HG03439 (cell line): ENCODE results near the gene GAB2.
"Not testable (repeated sequence)": the region's sequence is repeated elsewhere in the genome, so short reads cannot be mapped to it uniquely, and the experiment has no call there.

Source experiments
- ATAC-seq: cut with Tn5 transposase; IDR thresholded peaks from one replicate; pipeline ENCODE4 v1.9.1; 2021; ENCODE audit warnings: mild to moderate bottlenecking, moderate library complexity; ENCODE audit not compliant: unreplicated experiment

GAB2 gene

DNA sequence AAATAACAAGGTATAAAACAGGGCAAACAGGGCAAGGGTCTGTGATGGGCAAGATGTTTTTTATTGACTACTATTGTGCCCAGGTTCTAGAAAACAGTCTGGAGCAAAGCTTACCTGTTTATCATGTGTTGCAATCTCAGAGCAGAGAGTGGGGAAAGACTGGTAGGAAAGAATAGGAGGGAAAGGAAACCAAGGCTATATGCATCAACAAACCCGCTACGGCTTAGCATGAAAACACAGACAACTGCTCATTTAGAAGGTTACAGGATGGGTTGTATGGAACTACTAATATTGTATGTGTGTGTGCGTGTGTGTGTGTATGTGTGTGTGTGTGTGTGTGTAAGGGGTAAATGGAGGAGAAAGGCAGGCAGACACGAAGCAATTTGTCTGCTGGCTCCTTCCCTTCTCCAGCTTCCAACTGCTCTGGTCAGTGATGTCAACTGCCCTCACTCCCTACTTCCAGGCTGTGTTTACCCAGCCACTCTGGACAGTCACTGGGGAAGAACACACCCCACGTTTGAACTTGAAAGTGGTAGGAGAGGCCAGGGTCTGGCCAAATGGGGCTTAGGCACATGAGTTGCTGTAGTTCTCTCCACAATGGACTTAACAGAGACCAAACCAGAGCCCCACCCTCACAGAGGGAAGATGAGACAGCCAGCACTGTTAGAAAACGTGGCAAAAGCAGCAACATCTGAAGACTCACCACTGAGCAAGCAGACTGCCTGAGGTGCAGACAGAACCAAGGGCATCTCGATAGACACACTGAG lies 47.0 kb downstream of the GAB2 start:
- no peak for ATAC-seq

DNA sequence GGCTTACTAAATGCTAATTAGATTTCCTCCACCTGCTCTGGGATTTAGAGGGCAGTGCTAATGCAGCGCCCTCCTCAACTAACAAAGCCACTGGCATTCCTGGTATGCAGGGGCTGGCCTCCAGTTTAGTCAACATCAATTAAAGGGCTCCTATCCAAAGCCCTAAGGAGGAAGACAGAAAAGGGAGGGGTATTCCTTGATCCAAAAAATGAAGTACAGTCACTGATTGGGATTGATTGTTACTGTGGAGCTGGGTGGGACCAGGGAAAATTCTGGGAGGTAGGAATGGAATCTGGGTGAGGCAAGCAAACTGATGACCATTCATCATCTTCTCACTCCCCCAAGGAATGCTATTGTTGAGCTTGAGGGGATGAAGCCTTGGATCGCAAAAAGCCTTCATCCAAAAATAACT lies 52.2 kb downstream of the GAB2 start:
- ATAC-seq = no peak

DNA sequence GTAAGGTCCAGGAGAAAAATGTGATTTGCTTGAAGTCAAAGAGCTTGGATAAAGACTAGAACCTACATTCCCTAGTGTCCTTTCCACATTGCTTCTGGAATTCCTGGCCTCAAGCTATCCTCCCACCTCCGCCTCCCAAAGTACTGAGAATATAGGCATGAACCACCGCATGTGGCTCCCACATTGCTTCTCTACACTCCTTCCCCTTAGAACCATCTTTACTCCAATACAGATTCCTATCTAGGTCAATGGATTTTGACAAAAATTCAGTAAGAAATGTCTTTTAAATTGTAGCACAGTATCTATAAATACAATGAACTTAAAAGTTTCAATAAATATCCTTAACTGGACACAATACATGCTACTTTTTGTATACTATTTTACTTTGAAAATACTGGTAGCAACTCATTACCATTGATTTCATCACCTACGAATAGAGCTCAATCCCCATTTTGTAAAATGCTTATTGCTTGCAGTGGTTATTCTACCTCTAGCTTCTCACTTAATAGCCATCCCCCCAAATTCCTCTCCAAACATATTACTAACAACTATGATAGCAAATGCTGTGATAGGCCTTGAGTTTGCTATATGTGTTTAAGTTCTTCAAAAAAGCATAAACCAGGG lies 53.4 kb downstream of the GAB2 start:
- no peak for ATAC-seq

DNA sequence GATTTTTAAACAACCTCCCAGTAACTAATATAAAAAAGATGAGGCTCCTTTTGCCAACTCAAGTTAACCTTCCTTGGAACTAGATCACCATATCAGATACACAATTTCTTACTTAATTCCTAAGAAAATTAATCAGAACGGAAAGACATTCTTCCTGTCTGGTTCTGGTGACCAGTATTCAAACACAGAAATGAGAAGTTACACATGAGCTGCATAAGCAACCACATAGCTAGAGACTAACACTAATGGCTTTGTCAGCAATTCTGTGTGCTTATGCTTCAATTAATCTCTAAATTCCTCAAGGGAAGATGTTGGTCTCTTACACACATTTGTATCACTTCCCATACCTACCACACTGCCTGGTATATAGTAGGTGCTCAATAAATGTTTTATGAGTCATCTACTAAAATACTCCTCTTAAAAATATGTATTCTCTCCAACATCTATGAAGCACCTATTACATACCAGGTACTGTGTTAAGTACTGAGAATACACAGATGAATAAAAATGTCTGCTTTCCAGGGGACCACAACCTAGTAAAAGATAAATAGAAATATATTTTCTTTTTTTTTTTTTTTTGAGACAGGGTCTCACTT lies 54.5 kb downstream of the GAB2 start:
- ATAC-seq = no peak

DNA sequence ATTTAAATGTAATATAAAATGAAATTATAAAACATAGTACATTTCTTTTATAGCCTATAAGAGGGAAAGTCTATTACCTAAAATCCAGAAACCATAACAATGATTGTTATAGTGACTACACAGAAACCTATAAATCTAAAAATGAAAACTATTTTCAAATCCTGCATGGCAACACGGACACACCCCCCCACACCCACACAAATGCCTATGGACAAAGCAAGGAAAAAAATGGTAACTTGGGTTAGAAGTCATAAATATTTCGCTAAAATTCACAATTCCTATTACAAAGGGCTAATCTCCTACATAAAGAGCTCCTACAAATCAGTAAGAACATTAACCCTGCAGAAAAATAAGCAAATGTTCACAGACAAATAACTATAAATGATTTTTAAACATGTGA lies 56.4 kb downstream of the GAB2 start:
- ATAC-seq = no peak

DNA sequence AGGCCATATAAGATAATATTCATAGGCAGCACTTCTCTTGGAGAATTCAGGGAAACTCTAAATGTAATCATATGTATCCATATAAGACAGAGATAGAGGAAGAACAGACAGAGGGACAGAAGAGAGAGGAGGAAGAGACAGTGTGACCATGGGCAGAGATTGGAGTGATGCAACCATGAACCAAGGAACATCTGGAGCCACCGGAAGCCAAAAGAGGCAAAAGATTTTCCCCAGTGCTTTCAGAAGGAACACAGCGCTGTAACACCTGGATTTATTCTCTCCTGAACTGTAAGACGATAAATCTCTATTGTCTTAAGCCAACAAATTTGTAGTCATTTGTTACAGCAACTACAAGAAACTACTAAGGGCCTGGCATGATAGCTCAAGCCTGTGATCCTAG lies 57.7 kb downstream of the GAB2 start:
- no peak for ATAC-seq

DNA sequence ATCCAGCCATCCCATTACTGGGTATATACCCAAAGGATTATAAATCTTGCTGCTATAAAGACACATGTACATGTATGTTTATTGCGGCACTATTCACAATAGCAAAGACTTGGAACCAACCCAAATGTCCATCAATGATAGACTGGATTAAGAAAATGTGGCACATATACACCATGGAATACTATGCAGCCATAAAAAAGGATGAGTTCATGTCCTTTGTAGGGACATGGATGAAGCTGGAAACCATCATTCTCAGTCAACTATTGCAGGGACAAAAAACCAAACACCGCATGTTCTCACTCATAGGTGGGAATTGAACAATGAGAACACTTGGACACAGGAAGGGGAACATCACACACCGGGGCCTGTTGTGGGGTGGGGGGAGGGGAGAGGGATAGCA lies 59.7 kb downstream of the GAB2 start:
- not testable (repeated sequence) for ATAC-seq

DNA sequence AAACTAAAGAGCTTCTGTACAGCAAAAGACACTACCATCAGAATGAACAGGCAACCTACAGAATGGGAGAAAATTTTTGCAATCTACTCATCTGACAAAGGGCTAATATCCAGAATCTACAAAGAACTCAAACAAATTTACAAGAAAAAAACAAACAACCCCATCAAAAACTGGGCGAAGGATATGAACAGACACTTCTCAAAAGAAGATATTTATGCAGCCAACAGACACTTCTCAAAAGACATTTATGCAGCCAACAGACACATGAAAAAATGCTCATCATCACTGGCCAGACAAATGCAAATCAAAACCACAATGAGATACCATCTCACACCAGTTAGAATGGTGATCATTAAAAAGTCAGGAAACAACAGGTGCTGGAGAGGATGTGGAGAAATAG lies 60.2 kb downstream of the GAB2 start:
- ATAC-seq = not testable (repeated sequence)

DNA sequence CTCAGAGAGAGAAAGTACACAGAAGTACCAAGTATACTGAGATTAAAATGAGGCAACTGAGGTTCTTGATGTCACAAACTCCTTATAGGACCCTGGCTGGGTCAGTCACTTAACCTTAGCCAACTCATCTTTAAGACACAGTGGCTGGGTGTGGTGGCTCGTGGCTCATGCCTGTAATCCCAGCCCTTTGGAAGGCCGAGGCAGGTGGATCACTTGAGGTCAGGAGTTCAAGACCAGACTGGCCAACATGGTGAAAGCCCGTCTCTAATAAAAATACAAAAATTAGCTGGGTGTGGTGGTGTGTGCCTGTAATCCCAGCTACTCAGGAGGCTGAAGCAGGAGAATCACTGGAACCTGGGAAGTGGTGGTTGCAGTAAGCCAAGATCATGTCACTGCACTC lies 61.9 kb downstream of the GAB2 start:
- not testable (repeated sequence) for ATAC-seq

DNA sequence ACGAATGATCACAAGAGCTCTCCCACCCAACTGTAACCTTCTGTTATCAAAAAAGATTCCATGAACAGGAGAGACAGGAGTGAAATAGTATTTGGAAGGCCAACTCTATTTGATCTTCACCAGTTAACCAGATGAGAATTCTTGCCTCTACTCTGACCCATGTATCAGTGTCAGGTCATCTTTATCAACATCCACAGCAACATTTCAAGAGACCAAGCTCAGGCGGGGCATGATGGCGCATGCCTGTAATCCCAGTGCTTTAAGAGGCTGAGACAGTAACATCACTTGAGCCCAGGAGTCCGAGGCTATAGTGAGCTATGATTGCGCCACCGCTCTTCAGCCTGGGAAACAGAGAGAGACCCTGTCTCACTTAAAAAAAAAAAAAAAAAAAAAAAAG lies 62.3 kb downstream of the GAB2 start:
- ATAC-seq = no peak

DNA sequence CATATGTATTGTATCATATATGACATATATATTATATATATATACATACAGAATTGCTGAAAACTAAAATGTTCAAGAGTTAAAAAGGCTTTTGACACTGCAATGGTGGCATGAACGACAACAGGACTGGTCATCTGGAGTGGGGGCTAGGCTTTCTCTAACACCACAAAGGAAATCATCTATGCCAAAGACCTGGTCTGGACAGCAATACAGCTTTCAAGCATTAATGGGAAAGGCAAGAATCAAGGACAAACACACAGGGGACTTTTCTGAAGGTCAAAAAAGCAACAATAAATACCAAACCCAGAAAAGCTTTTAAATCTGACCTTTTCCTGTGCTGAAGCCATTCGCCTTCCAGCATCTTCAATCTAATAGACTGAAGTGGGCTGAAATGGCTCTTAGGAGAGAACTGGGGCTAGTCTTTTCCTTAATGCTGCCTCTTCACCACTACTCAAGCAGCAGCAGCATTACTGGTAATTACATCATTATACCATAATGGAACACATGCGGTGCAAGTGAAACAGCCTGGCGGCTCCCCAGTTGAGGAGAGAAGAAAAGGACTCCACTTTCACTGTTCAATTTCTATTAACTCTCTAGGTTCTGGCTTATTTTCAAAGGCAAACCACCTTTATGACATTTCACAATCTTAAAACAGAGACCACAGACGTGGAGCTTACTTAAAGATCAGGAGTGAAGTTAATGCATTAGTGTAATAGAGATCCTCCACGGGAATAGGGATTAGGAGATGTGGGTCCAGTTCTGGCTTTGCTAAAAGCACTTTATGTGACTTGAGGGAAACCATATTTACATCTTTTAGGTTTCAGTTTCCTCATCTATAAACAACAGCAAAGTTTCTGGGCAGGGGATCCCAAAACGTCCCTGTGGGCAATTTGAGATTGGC lies 63.0 kb downstream of the GAB2 start:
- ATAC-seq = no peak

DNA sequence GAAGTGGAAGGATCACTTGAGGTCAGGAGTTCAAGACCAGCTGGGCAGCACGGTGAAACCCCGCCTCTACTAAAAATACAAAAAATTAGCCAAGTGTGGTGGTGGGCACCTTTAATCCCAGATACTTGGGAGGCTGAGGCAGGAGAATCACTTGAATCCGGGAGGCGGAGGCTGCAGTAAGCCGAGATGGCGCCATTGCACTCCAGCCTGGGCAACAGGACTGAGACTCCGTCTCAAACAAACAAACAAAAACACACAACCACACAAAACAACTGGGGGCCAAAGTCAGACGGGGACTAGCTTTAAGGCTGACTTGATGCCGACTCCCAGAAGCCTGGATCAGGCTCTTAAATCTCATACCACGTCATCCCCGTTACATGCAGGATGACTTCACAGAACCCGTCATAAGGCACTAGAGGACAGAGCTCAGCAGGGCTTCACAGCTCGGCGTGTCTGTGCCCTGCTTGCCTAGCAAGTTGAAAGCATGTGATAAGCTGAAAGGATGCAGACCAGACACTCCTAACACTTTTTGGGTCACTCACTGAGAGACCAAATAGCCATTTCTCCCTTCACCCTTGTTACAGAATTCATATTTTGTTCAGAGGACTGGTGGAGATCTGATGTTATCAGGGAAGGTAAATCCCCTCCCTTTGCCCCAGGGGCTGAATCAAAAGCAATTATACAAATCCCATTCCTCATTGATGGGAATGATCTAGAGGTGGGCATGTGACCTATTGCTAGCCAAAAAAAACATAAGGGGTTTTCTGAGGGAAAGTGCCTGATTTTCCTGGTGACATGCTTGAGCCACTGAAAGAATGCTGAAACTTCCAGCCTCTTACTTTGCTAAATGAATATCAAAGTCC lies 65.4 kb downstream of the GAB2 start:
- ATAC-seq = no peak

DNA sequence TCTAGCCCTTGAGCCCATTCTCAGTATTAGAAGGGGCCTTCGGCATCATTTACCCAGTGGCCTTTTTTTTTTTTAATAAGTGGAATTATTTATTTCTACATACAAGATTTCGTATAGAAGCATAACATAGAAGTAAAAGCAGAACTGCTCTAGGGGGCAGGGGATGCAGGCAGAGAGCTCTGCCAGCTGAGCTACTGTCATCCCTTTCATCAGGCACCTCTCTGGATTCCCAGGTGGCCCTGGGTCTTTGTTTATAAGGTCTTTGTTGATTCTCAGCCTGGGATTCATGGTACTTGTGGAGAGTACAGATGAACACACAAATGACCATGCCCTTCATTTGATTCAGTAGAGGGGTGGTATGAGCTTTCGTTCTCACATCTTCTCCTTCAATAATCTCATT lies 66.4 kb downstream of the GAB2 start:
- ATAC-seq = no peak

DNA sequence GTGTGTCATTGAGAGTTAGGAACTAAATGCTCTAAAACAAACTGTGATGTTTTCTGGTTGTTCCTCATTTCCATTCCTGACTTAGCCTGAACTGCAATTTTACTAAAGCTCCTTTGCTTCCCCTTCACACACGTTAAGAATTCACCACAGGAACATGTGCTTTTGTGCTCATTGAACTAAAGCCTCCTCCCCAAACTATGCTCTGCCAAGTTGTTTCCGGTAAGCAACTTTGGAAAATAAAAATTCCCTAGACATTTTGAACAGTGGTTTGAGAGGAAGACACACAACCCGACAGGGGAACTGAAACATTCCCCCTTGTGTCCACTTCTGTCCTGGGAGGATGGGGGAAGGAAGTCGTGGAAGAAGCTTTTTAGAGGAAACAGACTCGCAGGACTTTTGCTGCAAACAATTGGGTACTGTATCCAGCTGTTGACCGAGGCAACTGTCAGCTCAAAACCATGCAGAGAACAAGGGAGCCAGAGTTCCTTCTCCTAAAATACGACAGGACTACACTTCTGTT lies 66.9 kb downstream of the GAB2 start:
- ATAC-seq = no peak

DNA sequence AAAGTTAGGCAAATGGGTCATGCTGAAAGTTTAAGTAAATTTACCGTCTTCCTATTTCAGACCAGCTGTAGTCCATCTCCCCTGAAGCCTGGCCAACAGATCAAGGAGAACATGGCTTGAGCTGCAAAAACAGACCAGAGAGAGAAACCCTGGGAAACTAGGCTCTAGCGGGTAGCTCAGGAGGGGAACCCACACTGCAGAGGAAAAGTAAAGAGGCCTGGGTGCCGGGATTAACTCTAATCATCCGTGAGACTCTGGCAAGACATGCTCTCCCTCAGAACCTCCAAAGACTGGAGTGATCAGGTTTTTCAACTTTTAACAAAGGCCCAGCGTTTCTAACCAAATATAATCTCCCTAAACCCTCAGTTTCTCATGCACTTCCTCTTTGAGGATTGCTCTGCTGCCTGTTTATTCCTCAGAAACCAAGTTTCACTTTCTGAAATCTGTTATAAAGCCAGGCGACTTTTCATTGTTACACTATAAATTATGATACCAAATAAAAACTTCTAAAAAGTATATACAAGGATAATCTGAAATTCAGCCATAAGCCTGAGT lies 67.5 kb downstream of the GAB2 start:
- ATAC-seq = no peak

DNA sequence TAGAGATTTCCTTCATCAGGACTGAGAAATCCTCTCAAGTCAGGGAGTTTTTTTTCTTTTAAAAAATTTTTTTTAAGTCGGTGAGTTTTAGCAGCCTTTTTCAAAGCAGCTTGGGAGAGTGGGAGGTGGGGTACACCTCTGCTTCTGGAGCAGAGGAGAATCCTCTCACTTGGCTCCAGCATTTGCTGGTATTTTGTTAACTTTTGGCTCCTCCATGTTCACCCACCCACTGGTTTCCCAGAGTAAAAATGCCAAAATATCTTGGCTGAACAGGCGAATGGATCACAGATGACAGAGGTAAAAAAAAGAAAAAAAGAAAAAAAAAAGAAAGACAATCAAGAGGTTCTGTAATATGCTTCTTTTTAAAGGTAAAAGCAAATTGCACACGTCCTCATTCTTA lies 68.0 kb downstream of the GAB2 start:
- no peak for ATAC-seq

DNA sequence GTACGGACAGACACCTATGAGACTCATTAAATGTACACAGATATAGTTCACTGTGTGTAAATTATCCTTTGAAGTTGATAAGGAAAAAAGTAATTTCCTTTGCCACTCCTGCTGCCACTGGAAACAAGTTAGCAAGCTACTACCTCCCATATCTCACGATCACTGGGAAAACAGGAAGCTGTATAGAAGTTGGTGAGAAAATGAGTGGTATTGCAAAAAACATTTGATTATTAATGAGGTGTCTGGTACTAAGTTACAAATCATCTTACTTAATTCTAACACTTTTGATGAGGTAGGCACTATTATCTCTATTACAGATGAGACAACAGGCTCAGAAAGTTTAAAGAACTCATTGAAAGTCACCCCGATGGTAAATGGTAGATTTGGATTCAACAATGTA lies 68.5 kb downstream of the GAB2 start:
- ATAC-seq = no peak

DNA sequence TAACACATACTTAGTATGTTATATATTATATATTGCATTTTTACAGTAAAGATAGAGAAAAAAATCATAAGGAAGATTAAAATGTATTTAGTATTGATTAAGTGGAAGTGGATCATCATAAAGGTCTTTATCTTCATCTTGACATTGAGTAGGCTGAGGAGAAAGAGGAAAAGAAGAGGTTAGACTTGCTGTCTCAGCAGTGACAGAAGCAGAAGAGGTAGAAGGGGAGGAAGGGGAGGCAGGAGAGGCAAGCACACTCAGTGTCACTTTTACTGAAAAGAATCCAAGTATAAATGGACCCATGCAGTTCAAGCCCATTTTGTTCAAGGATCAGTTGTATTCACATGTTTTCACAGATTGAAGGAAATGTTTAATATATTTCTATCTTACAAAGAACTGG lies 69.7 kb downstream of the GAB2 start:
- ATAC-seq = no peak

DNA sequence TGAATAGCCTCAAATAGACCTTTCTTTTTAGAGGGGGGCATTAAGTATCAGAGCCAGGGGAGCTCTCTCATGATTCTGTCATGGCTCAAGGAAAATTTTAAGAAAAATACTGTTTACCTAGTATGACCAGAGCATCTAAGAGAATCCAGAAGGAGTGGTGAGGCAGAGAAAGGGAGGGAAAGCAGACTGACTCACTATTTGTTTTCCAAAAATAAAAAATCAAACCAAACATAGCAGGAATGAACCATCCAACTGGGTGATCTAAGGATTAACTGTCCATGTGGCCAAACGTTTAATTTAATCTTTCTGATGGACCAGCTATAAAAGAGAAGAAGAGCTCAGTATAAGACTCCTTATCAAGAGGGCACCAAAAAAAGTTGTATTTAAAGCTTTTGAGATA lies 70.8 kb downstream of the GAB2 start:
- ATAC-seq = no peak

DNA sequence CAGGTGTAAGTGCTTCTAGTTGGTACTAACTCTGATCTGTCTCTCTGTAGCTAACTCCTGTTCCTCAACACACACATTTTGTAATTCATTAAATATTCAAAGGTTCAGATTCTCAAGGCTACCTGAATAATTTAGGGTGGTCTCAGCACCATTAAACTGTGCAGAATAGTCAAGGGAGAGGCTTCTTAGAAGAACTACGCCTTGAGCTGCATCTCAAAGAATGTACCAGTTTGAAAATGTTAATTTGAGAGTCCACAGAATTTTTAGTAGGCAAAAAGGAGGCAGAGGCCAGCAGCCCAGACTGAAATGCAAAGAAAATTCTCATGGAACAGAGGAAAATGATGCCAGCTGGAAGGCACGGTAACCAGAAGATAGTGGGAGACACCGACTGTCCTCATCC lies 72.2 kb downstream of the GAB2 start:
- no peak for ATAC-seq
